GM19463 (cell line): ENCODE results near the gene CD180.
"Not testable (repeated sequence)": the region's sequence is repeated elsewhere in the genome, so short reads cannot be mapped to it uniquely, and the experiment has no call there.

Experiments used
- ATAC-seq: cut with Tn5 transposase; IDR thresholded peaks from one replicate; pipeline ENCODE4 v1.9.1; 2021; ENCODE audit warnings: mild to moderate bottlenecking, moderate library complexity; ENCODE audit not compliant: unreplicated experiment

The CD180 gene

DNA sequence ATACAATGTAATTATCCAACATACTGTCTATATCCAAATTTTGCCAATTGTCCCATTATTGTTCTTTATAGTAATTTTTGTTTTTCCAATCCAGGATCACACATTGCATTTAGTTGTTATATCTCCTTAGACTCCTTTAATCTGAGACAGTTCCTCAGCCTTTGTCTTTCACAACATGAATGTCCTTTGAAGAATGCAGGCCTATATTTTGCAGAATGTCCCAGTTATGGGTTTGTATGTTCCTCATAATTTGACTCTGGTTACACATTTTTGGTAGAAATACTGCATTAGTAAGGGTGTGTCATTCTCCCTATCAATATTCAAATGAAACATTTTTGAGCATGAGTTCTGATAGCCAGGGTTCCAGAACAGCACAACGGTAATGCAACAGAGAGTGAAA is 6.7 kb downstream of the CD180 start:
- ATAC-seq = no peak

DNA sequence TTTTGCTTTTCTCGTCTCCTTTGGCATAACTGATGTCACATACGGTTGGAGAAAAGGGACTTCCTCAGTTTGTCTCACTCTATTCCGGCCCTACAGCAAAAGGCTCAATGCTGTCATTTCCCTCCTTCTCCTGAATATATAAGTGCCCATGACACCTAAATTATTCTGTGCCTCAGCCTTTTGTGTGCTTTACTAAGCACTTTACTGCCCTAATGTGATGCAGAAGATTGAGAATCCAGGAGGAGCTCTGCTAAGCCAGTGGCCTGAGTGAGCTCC is 7.6 kb downstream of the CD180 start:
- ATAC-seq = no peak

DNA sequence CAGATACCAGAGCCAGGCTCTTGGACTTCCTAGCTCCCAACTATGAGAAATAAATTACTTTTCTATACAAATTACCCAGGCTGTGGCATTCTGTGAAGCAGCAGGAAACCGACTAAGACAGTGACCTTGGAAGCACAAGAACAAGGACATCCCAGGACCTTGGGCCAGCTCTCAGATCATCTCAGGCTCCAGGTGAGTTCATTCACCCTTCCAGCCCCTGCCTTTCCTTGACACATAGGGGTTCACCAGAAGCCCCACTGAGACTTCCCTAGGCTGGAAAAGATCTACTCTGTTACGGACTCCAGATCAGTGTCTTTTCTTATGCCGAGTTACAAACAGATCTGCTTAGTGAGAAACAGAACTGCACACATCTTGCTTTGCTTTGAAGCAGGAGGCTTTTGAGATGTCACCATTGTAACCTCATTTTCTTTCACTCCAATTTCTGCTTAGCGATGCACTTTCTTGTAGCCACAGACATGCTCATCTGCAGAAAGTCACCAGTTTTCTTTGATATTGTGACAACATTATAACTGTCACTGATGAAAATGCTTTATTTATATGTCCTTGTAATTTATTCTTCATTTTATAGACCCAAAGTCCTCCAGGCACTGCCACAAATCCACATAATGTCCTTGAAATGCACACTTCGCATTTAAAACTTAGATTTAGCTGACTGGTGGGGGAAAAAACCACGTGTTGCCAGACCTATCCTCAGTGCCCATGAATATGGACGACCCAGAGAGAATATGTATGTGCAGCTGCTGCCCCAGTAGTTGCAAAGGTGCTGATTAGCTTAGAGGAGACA is 8.1 kb downstream of the CD180 start:
- ATAC-seq = no peak

DNA sequence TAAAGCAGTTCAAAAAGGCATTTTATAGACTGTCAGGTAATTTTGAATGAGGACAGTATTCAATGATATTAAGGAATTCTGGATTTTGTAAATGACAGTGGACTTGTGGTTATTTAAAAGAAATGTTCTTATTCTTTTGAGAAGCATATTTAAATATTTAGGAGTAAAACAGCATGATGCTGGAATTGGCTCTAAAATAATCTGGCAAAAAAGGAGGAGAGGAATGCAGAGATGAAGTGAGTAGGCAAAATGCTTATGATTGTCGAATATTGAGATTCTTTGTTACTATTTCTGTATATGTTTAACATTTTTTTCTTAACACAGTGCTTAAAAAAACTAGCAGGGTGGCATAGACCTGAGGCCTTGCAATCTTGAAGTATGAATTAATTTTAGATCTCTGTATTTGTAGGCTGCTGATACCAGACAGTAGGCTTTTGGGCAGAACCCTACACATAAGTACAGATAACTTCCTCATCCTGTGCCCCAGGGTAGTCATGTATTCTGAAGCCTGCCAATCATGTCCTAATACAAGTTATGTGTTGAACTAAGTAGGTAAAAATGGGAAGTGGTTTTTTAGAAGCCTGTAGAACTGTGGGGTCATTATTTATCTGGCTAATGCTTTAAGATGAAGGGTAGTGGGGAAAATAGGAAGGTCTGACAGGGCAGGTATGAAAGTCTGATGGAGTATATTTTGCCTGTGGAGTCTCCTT is 9.4 kb downstream of the CD180 start:
- ATAC-seq = peak; percentile 65

DNA sequence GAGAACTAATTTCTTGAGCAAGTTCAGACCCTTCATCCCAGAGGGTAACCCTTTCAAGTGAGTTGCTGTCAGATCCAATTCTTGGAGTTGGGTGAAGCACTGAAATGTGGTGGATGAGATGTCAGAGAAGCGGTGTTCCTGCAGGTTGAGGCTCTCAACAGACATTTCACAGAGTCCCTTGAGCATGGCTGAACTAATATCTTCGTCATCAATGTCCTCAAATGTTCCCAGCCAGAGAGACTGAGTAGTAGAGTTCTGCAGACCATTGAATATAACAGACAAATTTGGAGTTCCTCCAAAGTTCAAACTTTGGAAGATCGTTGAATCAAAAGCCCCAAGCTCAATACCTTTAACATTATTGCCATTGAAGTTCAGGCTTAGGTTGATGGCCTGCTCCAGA is 12.7 kb downstream of the CD180 start:
- no peak for ATAC-seq

DNA sequence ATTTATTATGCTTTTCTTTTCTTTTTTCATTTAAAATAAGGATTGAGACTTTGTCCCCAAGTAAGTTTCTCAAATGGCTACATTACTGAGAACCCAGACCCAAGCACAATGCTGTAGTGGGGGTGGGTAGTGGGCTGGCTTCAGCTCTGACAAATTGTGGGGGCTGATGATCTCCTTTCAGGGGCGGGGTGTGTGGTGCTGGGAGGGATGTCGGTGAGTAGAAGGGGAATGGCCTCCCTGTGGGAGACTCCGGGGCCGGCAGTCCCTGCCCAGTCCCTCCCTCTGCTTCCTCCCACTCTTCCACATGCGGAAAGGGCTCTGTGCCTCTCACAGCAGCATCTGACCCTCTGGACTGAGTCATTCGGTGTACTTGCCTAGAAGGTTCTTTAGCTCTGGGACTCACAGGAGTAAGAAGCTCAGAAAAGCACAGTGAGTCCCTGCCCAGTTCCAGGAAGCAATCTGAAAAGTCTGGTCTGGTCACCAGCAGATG is 14.3 kb downstream of the CD180 start:
- no peak for ATAC-seq

DNA sequence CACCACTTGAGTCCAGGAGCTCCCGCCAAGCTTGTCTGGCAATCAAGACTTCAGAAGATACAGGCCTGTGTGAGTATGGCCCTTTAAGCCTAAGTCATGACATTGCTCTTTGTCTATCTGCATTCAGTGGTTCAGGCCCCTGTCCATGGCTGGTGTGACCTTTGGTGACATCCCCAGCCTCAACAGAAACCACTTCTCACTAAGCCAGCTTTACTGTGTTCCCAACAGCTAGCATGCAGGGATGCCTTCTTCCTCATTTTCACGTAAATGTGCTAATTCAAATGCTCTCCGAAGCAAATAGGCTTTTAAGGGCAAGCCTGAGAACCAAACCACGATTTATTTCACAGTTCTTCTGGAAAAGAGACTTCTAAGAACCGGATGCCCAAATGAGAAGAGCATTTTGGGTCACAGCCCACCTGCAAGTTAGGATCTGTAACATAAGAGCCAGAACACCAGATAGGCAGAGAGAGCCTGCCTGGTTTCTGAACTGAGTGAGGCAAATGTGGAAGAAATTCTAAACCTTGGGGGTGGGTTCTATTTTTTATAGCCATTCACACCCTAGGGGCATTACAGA is 14.9 kb downstream of the CD180 start:
- ATAC-seq = no peak

DNA sequence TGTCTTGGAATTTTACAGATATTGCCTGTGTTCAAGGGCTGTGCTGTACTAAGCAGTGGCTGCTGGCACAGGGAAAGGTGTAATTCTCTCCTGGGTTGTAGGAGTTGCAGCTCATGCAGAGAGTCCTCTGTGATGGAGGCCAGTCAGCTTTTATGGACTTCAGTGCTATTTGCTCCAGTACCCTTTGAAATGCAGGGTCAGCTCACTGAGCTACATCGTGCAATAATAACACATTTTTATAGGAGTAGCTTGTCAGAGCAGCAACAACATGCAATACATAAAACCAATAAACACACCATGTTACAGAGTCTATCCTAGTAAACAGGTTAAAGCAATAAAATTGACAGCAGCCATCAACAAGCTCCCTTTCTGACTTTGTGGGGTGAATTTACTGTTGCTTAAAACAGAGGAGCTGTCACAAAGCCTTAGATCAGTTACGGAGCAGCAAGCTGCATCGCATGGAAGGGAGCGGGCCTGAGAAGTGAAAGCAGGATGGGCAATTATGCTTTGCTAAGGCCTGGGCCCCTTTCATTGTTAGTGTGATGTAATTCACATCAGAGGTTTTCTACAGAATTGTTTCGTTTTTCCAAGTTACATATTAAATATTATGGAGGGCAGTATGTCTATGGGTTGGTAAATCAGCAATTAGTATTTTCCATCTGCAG is 16.8 kb downstream of the CD180 start:
- ATAC-seq = no peak

DNA sequence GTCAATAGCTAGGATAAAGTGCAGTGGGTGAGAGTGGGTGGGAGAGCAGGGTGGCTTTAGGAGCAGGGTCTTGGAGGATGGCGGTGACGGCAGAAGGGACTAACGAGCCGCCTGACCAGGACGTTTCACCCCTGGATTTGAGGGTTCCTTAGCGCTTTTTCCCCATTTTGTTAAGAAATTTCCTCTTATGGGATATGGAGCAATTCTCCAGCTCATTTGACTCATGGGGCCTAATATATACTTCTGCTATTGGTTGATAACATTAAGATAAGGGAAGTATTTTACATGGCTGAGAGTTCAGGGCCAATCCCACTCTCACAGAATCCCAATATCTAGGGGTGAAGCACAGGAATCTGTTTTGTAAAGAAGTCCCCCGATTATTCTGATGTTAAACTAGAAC is 17.6 kb downstream of the CD180 start:
- ATAC-seq = no peak

DNA sequence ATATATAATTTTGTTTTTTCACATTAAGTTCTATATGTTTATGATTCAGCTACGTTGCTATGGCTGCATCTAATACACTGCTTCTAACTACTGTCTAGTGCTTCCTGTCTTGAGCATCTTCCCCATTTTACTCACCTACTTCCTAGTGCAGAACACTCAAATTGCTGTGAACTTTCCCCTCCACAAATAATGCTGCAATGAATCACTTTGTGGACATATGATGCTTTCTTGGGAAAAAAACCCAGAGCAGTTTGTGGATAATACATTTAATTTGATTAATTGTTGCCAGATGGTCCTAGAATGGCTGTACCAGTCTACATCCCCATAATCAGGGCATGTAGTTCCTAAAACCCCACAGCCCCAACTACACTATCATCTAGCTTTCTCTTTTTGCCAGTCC is 18.5 kb downstream of the CD180 start:
- no peak for ATAC-seq

DNA sequence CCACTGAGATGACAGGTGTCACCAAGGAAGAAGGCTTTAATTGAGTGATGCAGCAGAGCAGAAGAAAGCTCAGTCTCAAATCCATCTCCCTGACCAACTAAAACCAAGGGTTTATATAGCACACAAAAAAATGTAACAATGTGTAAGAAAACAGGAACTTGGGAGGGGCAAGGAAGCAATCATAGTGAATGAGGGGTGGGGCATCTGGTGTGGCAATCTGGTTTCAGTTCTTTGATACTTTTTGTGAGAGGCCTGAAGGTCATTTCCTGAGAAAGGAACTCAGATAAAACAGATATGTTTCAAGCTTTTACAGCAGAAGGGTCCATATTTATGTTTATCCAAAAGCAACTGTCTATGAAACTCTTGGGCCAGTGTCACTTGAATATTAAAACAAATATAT is 19.7 kb downstream of the CD180 start:
- no peak for ATAC-seq

DNA sequence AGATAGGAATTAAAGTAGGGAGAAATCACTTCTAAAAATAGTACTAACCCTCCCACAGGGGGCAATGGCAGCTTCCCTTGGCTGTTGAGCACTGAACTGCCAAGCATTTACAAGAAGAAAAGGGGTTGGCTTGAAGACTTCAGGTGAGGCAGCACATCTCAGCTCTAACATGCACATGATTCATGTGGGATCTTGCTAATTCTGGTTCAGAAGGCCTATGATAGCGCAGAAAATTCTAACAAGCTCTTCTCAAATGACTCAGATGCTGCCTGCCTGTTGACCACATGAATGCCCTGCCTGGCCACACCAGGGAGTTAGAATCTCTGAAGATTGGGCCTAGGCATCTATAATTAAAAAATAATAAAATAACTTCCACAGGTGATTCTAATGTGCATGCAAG is 22.6 kb downstream of the CD180 start:
- no peak for ATAC-seq

DNA sequence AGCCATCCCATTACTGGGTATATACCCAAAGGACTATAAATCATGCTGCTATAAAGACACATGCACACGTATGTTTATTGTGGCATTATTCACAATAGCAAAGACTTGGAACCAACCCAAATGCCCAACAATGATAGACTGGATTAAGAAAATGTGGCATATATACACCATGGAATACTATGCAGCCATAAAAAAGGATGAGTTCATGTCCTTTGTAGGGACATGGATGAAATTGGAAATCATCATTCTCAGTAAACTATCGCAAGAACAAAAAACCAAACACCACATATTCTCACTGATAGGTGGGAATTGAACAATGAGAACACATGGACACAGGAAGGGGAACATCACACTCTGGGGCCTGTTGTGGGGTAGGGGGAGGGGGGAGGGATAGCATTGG is 23.2 kb downstream of the CD180 start:
- not testable (repeated sequence) for ATAC-seq

DNA sequence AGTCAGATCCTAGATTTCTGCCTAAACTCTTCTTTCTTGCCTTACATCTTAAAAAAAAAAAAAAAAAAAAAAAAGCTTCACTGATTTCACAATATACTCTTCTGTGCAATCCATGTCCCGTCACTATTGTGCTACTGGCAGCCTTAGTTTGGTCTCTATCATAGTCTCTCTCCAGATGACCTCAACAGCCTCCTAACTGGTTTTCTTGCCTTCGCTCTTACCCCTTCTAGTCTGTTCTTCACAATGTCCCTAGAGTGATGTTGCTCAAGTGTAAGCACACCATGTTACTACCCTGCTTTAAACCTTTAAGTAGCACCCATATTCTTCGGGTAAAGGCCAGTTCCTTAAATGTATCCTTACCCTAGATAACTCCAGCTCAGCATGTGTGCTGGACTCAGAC is 25.8 kb downstream of the CD180 start:
- no peak for ATAC-seq

DNA sequence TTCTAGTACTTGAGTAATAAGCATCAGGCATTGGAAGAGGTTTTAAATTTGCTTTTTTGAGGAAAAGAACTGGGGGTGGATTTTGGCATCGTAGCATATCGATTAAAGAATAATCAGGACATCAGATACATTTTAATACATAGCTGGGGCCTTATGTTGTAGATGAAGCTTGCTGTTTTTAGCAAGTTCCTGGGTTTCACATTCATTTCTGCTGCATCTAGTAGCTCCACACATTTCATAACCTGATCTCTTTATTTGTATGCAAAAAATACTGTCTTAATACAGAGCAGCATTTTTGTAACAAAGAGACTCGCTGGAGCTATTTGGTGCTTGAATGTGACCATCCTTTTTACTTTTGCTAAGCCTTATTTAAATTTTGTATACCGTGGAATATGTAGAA is 28.5 kb downstream of the CD180 start:
- ATAC-seq = no peak

DNA sequence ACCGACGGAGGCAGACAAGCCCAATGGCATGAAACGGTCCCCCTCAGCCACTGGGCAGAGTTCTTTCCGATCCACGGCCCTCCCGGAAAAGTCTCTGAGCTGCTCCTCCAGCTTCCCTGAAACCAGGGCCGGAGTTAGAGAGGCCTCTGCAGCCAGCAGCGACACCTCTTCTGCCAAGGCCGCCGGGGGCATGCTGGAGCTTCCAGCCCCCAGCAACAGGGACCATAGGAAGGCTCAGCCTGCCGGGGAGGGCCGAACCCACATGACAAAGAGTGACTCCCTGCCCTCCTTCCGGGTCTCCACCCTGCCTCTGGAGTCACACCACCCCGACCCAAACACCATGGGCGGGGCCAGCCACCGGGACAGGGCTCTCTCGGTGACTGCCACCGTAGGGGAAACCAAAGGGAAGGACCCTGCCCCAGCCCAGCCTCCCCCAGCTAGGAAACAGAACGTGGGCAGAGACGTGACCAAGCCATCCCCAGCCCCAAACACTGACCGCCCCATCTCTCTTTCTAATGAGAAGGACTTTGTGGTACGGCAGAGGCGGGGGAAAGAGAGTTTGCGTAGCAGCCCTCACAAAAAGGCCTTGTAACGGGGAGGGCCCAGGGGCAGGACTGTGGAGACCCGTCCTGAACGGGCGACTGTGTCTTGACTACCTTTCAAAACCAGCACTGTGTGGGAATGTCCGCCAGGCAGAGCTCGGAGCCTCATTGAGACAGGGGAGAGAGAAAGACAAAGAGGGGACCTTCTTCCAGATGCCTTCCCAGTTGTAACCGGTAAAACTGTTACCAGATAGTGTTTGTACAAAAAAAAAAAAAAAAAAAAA is 29.9 kb downstream of the CD180 start:
- peak; percentile 60 for ATAC-seq

DNA sequence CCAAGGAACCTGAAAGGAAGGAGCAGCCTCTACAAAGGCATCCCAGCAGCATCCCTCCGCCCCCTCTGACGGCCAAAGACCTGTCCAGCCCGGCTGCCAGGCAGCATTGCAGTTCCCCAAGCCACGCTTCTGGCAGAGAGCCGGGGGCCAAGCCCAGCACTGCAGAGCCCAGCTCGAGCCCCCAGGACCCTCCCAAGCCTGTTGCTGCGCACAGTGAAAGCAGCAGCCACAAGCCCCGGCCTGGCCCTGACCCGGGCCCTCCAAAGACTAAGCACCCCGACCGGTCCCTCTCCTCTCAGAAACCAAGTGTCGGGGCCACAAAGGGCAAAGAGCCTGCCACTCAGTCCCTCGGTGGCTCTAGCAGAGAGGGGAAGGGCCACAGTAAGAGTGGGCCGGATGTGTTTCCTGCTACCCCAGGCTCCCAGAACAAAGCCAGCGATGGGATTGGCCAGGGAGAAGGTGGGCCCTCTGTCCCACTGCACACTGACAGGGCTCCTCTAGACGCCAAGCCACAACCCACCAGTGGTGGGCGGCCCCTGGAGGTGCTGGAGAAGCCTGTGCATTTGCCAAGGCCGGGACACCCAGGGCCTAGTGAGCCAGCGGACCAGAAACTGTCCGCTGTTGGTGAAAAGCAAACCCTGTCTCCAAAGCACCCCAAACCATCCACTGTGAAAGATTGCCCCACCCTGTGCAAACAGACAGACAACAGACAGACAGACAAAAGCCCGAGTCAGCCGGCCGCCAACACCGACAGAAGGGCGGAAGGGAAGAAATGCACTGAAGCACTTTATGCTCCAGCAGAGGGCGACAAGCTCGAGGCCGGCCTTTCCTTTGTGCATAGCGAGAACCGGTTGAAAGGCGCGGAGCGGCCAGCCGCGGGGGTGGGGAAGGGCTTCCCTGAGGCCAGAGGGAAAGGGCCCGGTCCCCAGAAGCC is 30.8 kb downstream of the CD180 start:
- peak; percentile 80 for ATAC-seq

DNA sequence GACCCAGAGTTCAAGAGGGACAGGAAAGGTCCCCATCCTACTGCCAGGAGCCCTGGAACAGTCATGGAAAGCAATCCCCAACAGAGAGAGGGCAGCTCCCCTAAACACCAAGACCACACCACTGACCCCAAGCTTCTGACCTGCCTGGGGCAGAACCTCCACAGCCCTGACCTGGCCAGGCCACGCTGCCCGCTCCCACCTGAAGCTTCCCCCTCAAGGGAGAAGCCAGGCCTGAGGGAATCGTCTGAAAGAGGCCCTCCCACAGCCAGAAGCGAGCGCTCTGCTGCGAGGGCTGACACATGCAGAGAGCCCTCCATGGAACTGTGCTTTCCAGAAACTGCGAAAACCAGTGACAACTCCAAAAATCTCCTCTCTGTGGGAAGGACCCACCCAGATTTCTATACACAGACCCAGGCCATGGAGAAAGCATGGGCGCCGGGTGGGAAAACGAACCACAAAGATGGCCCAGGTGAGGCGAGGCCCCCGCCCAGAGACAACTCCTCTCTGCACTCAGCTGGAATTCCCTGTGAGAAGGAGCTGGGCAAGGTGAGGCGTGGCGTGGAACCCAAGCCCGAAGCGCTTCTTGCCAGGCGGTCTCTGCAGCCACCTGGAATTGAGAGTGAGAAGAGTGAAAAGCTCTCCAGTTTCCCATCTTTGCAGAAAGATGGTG is 31.6 kb downstream of the CD180 start:
- no peak for ATAC-seq

DNA sequence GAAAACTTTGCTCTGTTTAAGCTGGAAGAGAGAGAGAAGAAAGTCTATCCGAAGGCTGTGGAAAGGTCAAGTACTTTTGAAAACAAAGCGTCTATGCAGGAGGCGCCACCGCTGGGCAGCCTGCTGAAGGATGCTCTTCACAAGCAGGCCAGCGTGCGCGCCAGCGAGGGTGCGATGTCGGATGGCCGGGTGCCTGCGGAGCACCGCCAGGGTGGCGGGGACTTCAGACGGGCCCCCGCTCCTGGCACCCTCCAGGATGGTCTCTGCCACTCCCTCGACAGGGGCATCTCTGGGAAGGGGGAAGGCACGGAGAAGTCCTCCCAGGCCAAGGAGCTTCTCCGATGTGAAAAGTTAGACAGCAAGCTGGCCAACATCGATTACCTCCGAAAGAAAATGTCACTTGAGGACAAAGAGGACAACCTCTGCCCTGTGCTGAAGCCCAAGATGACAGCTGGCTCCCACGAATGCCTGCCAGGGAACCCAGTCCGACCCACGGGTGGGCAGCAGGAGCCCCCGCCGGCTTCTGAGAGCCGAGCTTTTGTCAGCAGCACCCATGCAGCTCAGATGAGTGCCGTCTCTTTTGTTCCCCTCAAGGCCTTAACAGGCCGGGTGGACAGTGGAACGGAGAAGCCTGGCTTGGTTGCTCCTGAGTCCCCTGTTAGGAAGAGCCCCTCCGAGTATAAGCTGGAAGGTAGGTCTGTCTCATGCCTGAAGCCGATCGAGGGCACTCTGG is 32.6 kb downstream of the CD180 start:
- no peak for ATAC-seq
